A549 treated with CpdA at 1 μM for 4 hours (cell line): ENCODE measurements around the gene EPHB1. TPM values are rescaled to one million over a fixed set of nuclear protein-coding genes. Genes with fewer than 3 reads are reported as not detected.

Source experiments
- total RNA-seq: library from RNA; stranded (reverse); fragments of 200-300 nt; extraction: Qiagen RNA extraction; gene quantifications from 5 replicates; pipeline ENCODE4 v1.2.3, GENCODE V29; 2022; ENCODE audit warnings: low read depth

Gene EPHB1
- 0.05 to 0.37 TPM (median 0.16 TPM) in 4 of 5 replicates, not detected in the other for total RNA-seq

GRCh38 chr3:134794950-134795745 is at the start of gene EPHB1:
Gene EPHB1, plus strand, starts transcription at chr3:134795260.

Other genes with a start within 250 kb of the EPHB1 start
- gene KY, start 144.2 kb upstream of the EPHB1 start, total RNA-seq = 0.06 to 0.15 TPM (median 0.08 TPM) in 5 replicates